ENCODE measurements around the gene RFESD. TPM values are rescaled to one million over a fixed set of nuclear protein-coding genes. Genes with fewer than 3 reads are reported as not detected.

The RFESD gene
- total RNA-seq (2014; rRNA removed; shearing (Covaris generic)): 1.2 and 1.4 TPM in 2 replicates

GRCh38 chr5:95646569-95647431 is at the start of gene RFESD:
RFESD (plus strand) TSS chr5:95646777; CDS start chr5:95652272, 5,495 bp downstream.
- Histone ChIP-seq H3K9me3 (replicated peaks) (no peaks in the 10 kb centered on the region), H3K4me3 (peak within 1 kb of the TSS; percentile 64), H3K27me3 (no peaks in the 10 kb centered on the region), H3K36me3 (no peaks in the 10 kb centered on the region), H3K27ac (peak within 1 kb of the TSS; percentile 82), H3K4me1 (no peaks in the 10 kb centered on the region)
- DNase-seq: peak; percentile 95 to 97

DNA sequence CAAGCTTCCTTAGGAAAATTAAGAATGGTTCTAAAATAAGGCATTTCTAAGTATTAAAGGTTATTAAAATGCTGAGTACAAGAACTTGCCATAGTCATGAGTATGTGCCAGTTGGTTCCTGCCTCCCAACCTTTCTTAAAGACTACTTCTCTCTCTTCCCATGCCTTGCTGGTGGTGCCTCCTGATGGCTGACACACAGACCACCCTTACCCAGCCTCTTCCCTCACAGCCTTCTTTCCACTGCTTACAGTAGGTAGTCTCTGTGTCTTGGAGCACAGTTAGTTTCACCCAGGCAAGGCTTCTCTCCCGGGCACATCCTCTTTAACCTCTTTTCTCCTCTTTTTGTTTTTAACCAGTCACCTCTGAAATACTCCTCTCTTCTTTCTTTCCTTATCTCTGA is 47.3 kb upstream of the RFESD start:
- no peaks in the 10 kb centered on the region for H3K4me1 ChIP-seq
- no peak overlapping the region for H3K27ac ChIP-seq
- no peak overlapping the region for H3K4me3 ChIP-seq
- H3K36me3 ChIP-seq: peaks cover 4% of the 10 kb centered on the region
- DNase-seq: no peak
- no peaks in the 10 kb centered on the region for H3K27me3 ChIP-seq
- no peaks in the 10 kb centered on the region for H3K9me3 ChIP-seq (replicated peaks)

- Histone ChIP-seq H3K4me1 (no peaks in the 10 kb centered on the region), H3K4me3 (no peak overlapping the region), H3K27me3 (no peaks in the 10 kb centered on the region), H3K27ac (no peak overlapping the region), H3K36me3 (peaks cover 5% of the 10 kb centered on the region), H3K9me3 (replicated peaks) (no peaks in the 10 kb centered on the region)
- no peak for DNase-seq
Observed at GRCh38 chr5:95600557-95600956, 46.0 kb upstream of the RFESD start.

DNA sequence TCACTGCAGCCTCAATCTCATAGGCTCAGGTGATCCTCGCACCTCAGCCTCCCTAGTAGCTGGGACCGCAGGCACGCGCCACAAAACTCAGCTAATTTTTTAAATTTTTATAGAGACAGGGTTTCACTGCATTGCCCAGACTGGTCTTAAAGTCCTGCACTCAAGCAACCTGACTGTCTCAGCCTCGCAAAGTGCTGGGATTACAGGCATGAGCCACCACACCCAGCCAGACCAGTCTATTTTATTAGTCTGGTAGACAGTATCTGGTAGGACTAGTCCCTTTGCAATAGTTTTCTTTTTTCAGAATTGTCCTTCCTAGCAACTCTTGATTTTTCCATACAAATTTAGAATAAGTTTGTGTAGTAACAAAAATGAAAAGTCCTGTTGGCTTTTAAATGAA is 40.8 kb upstream of the RFESD start:
- no peaks in the 10 kb centered on the region for H3K27me3 ChIP-seq
- no peak for DNase-seq
- H3K4me1 ChIP-seq: no peaks in the 10 kb centered on the region
- H3K36me3 ChIP-seq: peaks cover 4% of the 10 kb centered on the region
- H3K27ac ChIP-seq: no peak overlapping the region
- H3K9me3 ChIP-seq (replicated peaks): peaks cover 3% of the 10 kb centered on the region; the same call in 1 of the 2 replicates
- H3K4me3 ChIP-seq: no peak overlapping the region

DNA sequence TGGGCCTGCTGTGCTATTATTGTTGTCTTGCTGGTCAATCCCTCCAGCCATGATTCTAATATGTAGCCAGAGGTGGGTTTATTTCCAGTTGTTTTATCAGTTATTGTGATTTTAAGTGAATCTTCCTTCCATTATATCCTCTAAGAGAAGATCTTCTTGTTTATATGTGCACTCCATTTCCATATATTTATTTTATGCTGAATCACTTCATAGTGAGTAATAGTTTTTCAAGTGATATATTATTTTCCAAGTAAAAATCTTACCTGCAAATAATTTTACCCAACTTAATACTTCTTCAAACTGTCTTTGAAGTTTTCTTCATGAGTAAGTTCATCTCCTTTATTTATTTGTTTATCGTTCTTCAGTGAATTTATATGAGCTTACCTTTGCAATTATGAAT is 40.2 kb upstream of the RFESD start:
- no peak for DNase-seq
- Histone ChIP-seq H3K4me1 (no peaks in the 10 kb centered on the region), H3K36me3 (peaks cover 4% of the 10 kb centered on the region), H3K27me3 (no peaks in the 10 kb centered on the region), H3K27ac (no peak overlapping the region), H3K4me3 (no peak overlapping the region), H3K9me3 (replicated peaks) (peaks cover 3% of the 10 kb centered on the region; the same call in 1 of the 2 replicates)

DNA sequence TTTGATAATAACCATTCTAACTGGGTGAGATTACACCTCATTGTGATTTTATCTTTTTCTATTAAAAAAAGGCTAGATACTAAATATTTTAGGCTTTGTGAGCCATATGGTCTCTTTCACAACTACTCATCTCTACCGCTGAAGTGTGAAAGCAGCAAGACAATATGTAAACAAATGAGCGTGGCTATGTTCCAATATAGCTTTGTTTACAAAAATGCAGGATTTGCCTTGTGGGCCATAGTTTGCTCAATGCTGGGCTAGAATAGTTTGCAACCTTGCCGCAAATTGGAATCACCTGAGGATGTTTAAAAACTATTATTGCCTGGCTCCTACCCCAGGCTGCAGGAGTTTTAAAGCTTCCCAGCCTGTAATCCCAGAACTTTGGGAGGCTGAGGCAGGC is 36.9 kb upstream of the RFESD start:
- Histone ChIP-seq H3K4me3 (no peak overlapping the region), H3K4me1 (no peaks in the 10 kb centered on the region), H3K36me3 (peaks cover 2% of the 10 kb centered on the region; the same call in 1 of the 2 replicates), H3K27me3 (no peaks in the 10 kb centered on the region), H3K27ac (no peak overlapping the region), H3K9me3 (replicated peaks) (peaks cover 3% of the 10 kb centered on the region; the same call in 1 of the 2 replicates)
- DNase-seq: no peak

DNA sequence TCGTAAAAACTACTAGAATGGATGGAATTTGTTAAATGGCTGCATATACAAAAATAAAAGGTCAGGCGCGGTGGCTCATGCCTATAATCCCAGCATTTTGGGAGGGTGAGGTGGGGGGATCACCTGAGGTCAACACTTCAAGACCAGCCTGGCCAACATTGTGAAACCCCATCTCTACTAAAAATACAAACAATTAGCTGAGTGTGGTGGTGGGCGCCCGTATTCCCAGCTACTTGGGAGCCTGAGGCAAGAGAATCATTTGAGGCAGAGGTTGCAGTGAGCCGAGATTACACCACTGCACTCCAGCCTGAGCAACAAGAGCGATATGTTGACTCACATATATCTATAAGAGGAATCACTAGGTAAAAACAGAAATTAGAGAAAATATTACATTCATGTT is 36.0 kb upstream of the RFESD start:
- Histone ChIP-seq H3K4me3 (no peak overlapping the region), H3K36me3 (peaks cover 2% of the 10 kb centered on the region; the same call in 1 of the 2 replicates), H3K27ac (no peak overlapping the region), H3K4me1 (no peaks in the 10 kb centered on the region), H3K9me3 (replicated peaks) (peaks cover 3% of the 10 kb centered on the region; the same call in 1 of the 2 replicates), H3K27me3 (no peaks in the 10 kb centered on the region)
- no peak for DNase-seq

DNA sequence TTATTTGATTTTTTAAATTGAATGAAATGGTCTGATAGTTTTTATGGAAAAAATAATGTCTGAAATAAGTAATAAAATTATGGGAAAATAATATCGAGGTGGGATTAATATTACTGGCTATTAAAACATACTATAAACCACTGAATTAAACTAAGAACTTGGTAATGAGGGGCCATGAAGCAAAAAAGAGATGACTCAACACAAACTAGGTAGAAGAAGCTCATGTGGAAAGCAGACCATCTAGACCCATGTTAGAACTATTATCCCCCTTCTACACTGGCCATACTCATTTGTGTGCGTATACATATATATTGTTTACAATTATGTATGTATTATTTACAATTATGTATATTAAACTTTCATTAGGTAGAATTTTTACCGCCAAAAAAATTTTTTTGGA is 35.2 kb upstream of the RFESD start:
- H3K27ac ChIP-seq: no peak overlapping the region
- DNase-seq: no peak
- no peaks in the 10 kb centered on the region for H3K4me1 ChIP-seq

GRCh38 chr5:95613514-95613913 is 33.1 kb upstream of the RFESD start:
- Histone ChIP-seq H3K4me1 (no peaks in the 10 kb centered on the region), H3K27ac (no peak overlapping the region), H3K9me3 (replicated peaks) (peaks cover 3% of the 10 kb centered on the region; the same call in 1 of the 2 replicates), H3K36me3 (no peaks in the 10 kb centered on the region), H3K27me3 (no peaks in the 10 kb centered on the region), H3K4me3 (no peak overlapping the region)
- DNase-seq: no peak

More for the DNA sequence above, 35.2 kb upstream of the RFESD start:
- peaks cover 2% of the 10 kb centered on the region; the same call in 1 of the 2 replicates for H3K36me3 ChIP-seq
- H3K9me3 ChIP-seq (replicated peaks): peaks cover 3% of the 10 kb centered on the region; the same call in 1 of the 2 replicates
- no peaks in the 10 kb centered on the region for H3K27me3 ChIP-seq
- H3K4me3 ChIP-seq: no peak overlapping the region

GRCh38 chr5:95615164-95615467 is 31.5 kb upstream of the RFESD start:
- Histone ChIP-seq H3K27ac (no peak overlapping the region), H3K9me3 (replicated peaks) (no peaks in the 10 kb centered on the region), H3K36me3 (no peaks in the 10 kb centered on the region), H3K27me3 (no peaks in the 10 kb centered on the region), H3K4me1 (no peaks in the 10 kb centered on the region), H3K4me3 (no peak overlapping the region)
- no peak for DNase-seq

GRCh38 chr5:95617057-95617456 is 29.5 kb upstream of the RFESD start:
- Histone ChIP-seq H3K4me3 (no peak overlapping the region), H3K9me3 (replicated peaks) (no peaks in the 10 kb centered on the region), H3K27ac (no peak overlapping the region), H3K4me1 (no peaks in the 10 kb centered on the region), H3K36me3 (no peaks in the 10 kb centered on the region), H3K27me3 (no peaks in the 10 kb centered on the region)
- DNase-seq: no peak

DNA sequence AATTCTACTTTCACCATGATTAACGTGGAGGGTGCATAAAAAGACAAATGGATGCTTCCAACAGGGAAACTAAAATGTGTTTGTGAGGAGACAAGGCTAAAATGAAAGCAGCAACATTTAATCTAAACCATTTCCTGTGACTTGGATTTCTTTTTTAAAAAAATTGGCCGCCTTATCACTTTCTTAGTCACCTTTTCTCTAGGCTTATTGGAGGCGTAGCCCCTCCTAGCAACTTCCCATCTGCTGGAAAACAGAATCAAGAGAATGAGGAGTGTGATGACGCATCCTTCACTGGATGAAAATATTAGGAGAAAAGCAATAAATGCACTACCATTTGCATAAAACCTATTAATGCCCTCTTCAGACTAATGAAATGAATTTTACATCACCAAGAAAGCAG is 27.5 kb upstream of the RFESD start:
- no peaks in the 10 kb centered on the region for H3K9me3 ChIP-seq (replicated peaks)
- no peak overlapping the region for H3K27ac ChIP-seq
- no peaks in the 10 kb centered on the region for H3K27me3 ChIP-seq
- no peaks in the 10 kb centered on the region for H3K36me3 ChIP-seq
- no peak overlapping the region for H3K4me3 ChIP-seq
- no peaks in the 10 kb centered on the region for H3K4me1 ChIP-seq
- no peak for DNase-seq

DNA sequence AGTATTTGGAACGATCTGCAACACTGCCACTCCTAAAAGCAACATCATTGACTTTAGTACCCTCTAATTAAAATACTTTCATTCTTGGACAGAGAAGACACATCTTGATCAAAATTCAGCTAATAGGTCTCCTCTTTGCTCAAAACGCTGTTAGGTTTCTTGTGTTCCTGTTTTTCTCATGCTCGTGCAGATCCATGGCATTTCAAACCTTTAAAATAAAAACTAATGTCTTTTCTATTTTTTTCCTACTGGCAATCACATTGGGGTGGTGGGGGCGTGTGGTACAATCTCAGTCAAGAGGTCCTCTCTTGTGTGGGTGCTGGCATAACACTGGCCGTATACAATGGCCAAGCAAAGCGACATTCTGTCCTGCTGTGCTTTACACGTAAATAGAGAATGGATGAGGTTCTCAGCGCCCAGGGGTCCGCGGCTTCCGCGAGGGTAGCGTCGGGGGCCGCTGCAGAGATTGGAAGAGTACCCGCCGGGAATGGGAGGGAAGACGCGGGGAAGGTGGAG is 27.0 kb upstream of the RFESD start:
- Histone ChIP-seq H3K9me3 (replicated peaks) (0 out of 2 replicates have a peak, but pooled peaks cover 2% of the 10 kb centered on the region), H3K27me3 (no peaks in the 10 kb centered on the region), H3K4me3 (no peak overlapping the region), H3K4me1 (no peaks in the 10 kb centered on the region), H3K27ac (no peak overlapping the region), H3K36me3 (no peaks in the 10 kb centered on the region)
- DNase-seq: no peak

GRCh38 chr5:95620030-95620869 is 26.3 kb upstream of the RFESD start, which contains the start of gene GPR150:
GPR150 (plus strand) TSS chr5:95620087; CDS start chr5:95620276, 189 bp downstream.
- H3K9me3 ChIP-seq (replicated peaks): 0 out of 2 replicates have a peak, but pooled peaks cover 3% of the 10 kb centered on the region
- H3K4me3 ChIP-seq: no peak within 1 kb of the TSS
- no peak for DNase-seq
- no peaks in the 10 kb centered on the region for H3K27me3 ChIP-seq
- H3K27ac ChIP-seq: no peak within 1 kb of the TSS
- no peaks in the 10 kb centered on the region for H3K36me3 ChIP-seq
- no peaks in the 10 kb centered on the region for H3K4me1 ChIP-seq
